Measurements from ENCODE around the gene ITGAX.

- TF ChIP-seq EP300 (IDR thresholded peaks at IDR 0.05) (no peak), CTCF (IDR thresholded peaks at IDR 0.05) (no peak)
Measured at GRCh38 chr16:31352376-31353115, 2.4 kb upstream of the ITGAX start.

All from tibial nerve (tissue), 4 donors.